GM21360 (cell line): ENCODE data around the gene CDK9.

ENCODE experiments used
- ATAC-seq: cut with Tn5 transposase; IDR thresholded peaks from one replicate; pipeline ENCODE4 v1.9.1; 2021; ENCODE audit warnings: mild to moderate bottlenecking, moderate library complexity; ENCODE audit not compliant: unreplicated experiment

Gene CDK9

GRCh38 chr9:127801955-127802575 lies 16.2 kb downstream of the CDK9 start:
- ATAC-seq = no peak

GRCh38 chr9:127802576-127803443 lies 17.0 kb downstream of the CDK9 start, which contains the start of gene FPGS:
Gene FPGS (plus strand): TSS chr9:127802882. CDS start chr9:127802925, 43 bp downstream.
- ATAC-seq = peak; percentile 66

GRCh38 chr9:127803507-127804352 lies 17.9 kb downstream of the CDK9 start:
- ATAC-seq = no peak

GRCh38 chr9:127805620-127806019 lies 19.8 kb downstream of the CDK9 start:
- no peak for ATAC-seq

GRCh38 chr9:127806871-127807270 lies 21.0 kb downstream of the CDK9 start:
- ATAC-seq = no peak

- no peak for ATAC-seq
Observed at GRCh38 chr9:127808347-127809001, 22.6 kb downstream of the CDK9 start.

- ATAC-seq = no peak
Observed at GRCh38 chr9:127809002-127809539, 23.2 kb downstream of the CDK9 start.

GRCh38 chr9:127809540-127810377 lies 23.9 kb downstream of the CDK9 start:
- no peak for ATAC-seq

- ATAC-seq = no peak
Observed at GRCh38 chr9:127810378-127811187, 24.7 kb downstream of the CDK9 start.

GRCh38 chr9:127812011-127812410 lies 26.2 kb downstream of the CDK9 start:
- no peak for ATAC-seq

GRCh38 chr9:127812936-127813675 lies 27.3 kb downstream of the CDK9 start:
- ATAC-seq = no peak

GRCh38 chr9:127813686-127814226 lies 27.9 kb downstream of the CDK9 start:
- ATAC-seq = no peak

GRCh38 chr9:127814619-127815511 lies 29.0 kb downstream of the CDK9 start:
- ATAC-seq = no peak

- no peak for ATAC-seq
Observed at GRCh38 chr9:127815512-127816361, 29.9 kb downstream of the CDK9 start.

GRCh38 chr9:127816362-127816725 lies 30.5 kb downstream of the CDK9 start:
- no peak for ATAC-seq

GRCh38 chr9:127816728-127817127 lies 30.9 kb downstream of the CDK9 start:
- no peak for ATAC-seq
